OCI-LY1 (cell line): ENCODE measurements around the gene AK4.

Experiments
- H2AFZ ChIP-seq: fragments of 200-600 bp; sonication (generic), shearing (Covaris generic); 2 replicates; pipeline ENCODE4 v1.6.0; 2014; ENCODE audit warnings: antibody characterized with exemption, mild to moderate bottlenecking, low read length
- H3F3A ChIP-seq: fragments of 200-600 bp; sonication (generic), shearing (Covaris generic); 2 replicates; pipeline ENCODE4 v1.6.0; 2014; ENCODE audit warnings: mild to moderate bottlenecking, antibody characterized with exemption, low read length, moderate library complexity; ENCODE audit not compliant: insufficient read depth
- H3K27ac ChIP-seq: fragments of 200-600 bp; sonication (generic); 2 replicates; pipeline ENCODE4 v1.5.1; 2014; ENCODE audit warnings: low read length, mixed run types, mild to moderate bottlenecking, low read depth; ENCODE audit not compliant: poor library complexity, severe bottlenecking
- H3K27me3 ChIP-seq: fragments of 200-600 bp; sonication (generic); 2 replicates; pipeline ENCODE4 v1.6.0; 2014; ENCODE audit warnings: antibody characterized with exemption, mild to moderate bottlenecking, low read length, moderate library complexity; ENCODE audit not compliant: insufficient read depth
- H3K36me3 ChIP-seq: fragments of 200-600 bp; sonication (generic); 2 replicates; pipeline ENCODE4 v1.6.1; 2014; ENCODE audit warnings: mild to moderate bottlenecking, antibody characterized with exemption, low read length, moderate library complexity, mixed read lengths; ENCODE audit not compliant: insufficient read depth
- H3K4me1 ChIP-seq: fragments of 200-600 bp; sonication (generic); 2 replicates; pipeline ENCODE4 v1.5.1; 2014; ENCODE audit warnings: mild to moderate bottlenecking, low read length, moderate library complexity; ENCODE audit not compliant: insufficient read depth, severe bottlenecking
- H3K4me2 ChIP-seq: fragments of 200-600 bp; sonication (generic), shearing (Covaris generic); 2 replicates; pipeline ENCODE4 v1.6.1; 2014; ENCODE audit warnings: low read length
- H3K4me3 ChIP-seq: fragments of 200-600 bp; sonication (generic); 2 replicates; pipeline ENCODE4 v1.5.1; 2014; ENCODE audit warnings: low read length, low read depth, mild to moderate bottlenecking, mixed read lengths; ENCODE audit not compliant: poor library complexity, severe bottlenecking
- H3K79me2 ChIP-seq: fragments of 200-600 bp; shearing (Covaris generic); 2 replicates; pipeline ENCODE4 v1.6.1; 2016; ENCODE audit warnings: mixed run types, low read length, mixed read lengths; ENCODE audit not compliant: insufficient read depth
- H3K9ac ChIP-seq: fragments of 200-600 bp; sonication (generic), shearing (Covaris generic); 2 replicates; pipeline ENCODE4 v1.6.1; 2014; ENCODE audit warnings: mild to moderate bottlenecking, low read length, mixed read lengths
- H3K9me2 ChIP-seq: fragments of 200-600 bp; sonication (generic), shearing (Covaris generic); 2 replicates; pipeline ENCODE4 v1.6.1; 2014; ENCODE audit warnings: low read depth, mild to moderate bottlenecking, low read length, mixed read lengths
- H3K9me3 ChIP-seq: fragments of 200-600 bp; shearing (Covaris generic); 2 replicates; pipeline ENCODE4 v1.6.1; 2014; ENCODE audit warnings: low read length, mixed read lengths
- H4K20me1 ChIP-seq: fragments of 200-600 bp; sonication (generic), shearing (Covaris generic); 2 replicates; pipeline ENCODE4 v1.6.0; 2016; ENCODE audit warnings: mild to moderate bottlenecking, low read length; ENCODE audit not compliant: insufficient read depth
- CTCF ChIP-seq: fragments of 200-600 bp; sonication (generic), shearing (Covaris generic); IDR thresholded peaks from 2 replicates; pipeline ENCODE4 v1.5.1; 2017; ENCODE audit warnings: mild to moderate bottlenecking, antibody characterized with exemption, low read length, moderate library complexity, mixed read lengths
- EZH2 ChIP-seq: fragments of 200-600 bp; sonication (generic), shearing (Covaris generic); IDR thresholded peaks from 2 replicates; pipeline ENCODE4 v1.8.0; 2017; ENCODE audit warnings: borderline replicate concordance, mixed run types, mild to moderate bottlenecking, antibody characterized with exemption, low read length, moderate library complexity, mixed read lengths

Gene AK4

GRCh38 chr1:65231718-65232330 is 83.8 kb downstream of the AK4 start:
- H2AFZ ChIP-seq = no peak overlapping the region
- no peaks in the 10 kb centered on the region for H3K9me3 ChIP-seq
- no peaks in the 10 kb centered on the region for H3K4me1 ChIP-seq
- H3K36me3 ChIP-seq = no peaks in the 10 kb centered on the region
- H3K9me2 ChIP-seq = no peaks in the 10 kb centered on the region
- no peaks in the 10 kb centered on the region for H4K20me1 ChIP-seq
- no peaks in the 10 kb centered on the region for H3K79me2 ChIP-seq
- H3K9ac ChIP-seq = no peak overlapping the region
- no peak overlapping the region for H3K4me2 ChIP-seq
- no peak overlapping the region for H3K27ac ChIP-seq
- no peak overlapping the region for H3K4me3 ChIP-seq
- H3K27me3 ChIP-seq = no peaks in the 10 kb centered on the region
- TF ChIP-seq CTCF = no peak
- no peak for TF ChIP-seq EZH2
- no peaks in the 10 kb centered on the region for H3F3A ChIP-seq

- Histone ChIP-seq H4K20me1 (no peaks in the 10 kb centered on the region), H2AFZ (no peak overlapping the region), H3K4me1 (no peaks in the 10 kb centered on the region), H3K4me2 (no peak overlapping the region), H3K27ac (no peak overlapping the region), H3K27me3 (no peaks in the 10 kb centered on the region), H3K9ac (no peak overlapping the region), H3F3A (no peaks in the 10 kb centered on the region), H3K9me3 (no peaks in the 10 kb centered on the region), H3K9me2 (no peaks in the 10 kb centered on the region), H3K79me2 (no peaks in the 10 kb centered on the region), H3K4me3 (no peak overlapping the region), H3K36me3 (no peaks in the 10 kb centered on the region)
- TF ChIP-seq EZH2 (no peak), CTCF (no peak)
These were observed 84.5 kb downstream of the AK4 start for GRCh38 chr1:65232461-65232990.

GRCh38 chr1:65233782-65234181 is 85.8 kb downstream of the AK4 start:
- Histone ChIP-seq H3K9me3 (no peaks in the 10 kb centered on the region), H3K4me1 (no peaks in the 10 kb centered on the region), H3K36me3 (no peaks in the 10 kb centered on the region), H3K9ac (no peak overlapping the region), H3K27ac (no peak overlapping the region), H3K27me3 (no peaks in the 10 kb centered on the region), H3K4me3 (no peak overlapping the region), H3K4me2 (no peak overlapping the region), H2AFZ (no peak overlapping the region), H3K79me2 (no peaks in the 10 kb centered on the region), H3F3A (no peaks in the 10 kb centered on the region), H3K9me2 (no peaks in the 10 kb centered on the region), H4K20me1 (no peaks in the 10 kb centered on the region)
- TF ChIP-seq EZH2 (no peak), CTCF (0 out of 2 replicates have a peak, but pooled peaks have one; percentile 4)
